ENCODE data around the gene NRG3. TPM values are rescaled to one million over a fixed set of nuclear protein-coding genes. Genes with fewer than 3 reads are reported as not detected.
A peak's percentile ranks its signal among the peaks of the same experiment; 100 is the strongest.

NRG3 gene
- total and polyA plus RNA-seq, 2 of the 8 experiments (the other 6 are each of a cell fraction or from before 2014, with no cell fraction given) = 4.2 to 5.0 TPM

- Histone ChIP-seq H3K23me2 (ENCODE audit: low read depth, low read length) (no peaks in the 10 kb centered on the region), H3K4me1 (replicated peaks in 1 of 4; ENCODE audit: control insufficient read depth in 3 of 4, insufficient read depth in 4 of 4, low read length in 3 of 4) (peaks cover 0 to 4% (median 0%) of the 10 kb centered on the region in 4 experiments; a peak in 2 of 7 replicates), H4K91ac (replicated peaks; ENCODE audit: insufficient read length, low read length) (no peak overlapping the region), H4K8ac (ENCODE audit: extremely low read depth, insufficient read depth, low read length) (no peak overlapping the region), H3K4me3 (ENCODE audit: extremely low read depth in 1 of 4, insufficient read depth in 2 of 4, low read depth in 3 of 4, low read length in 4 of 4) (no peak overlapping the region), H3K23ac (ENCODE audit: insufficient read length) (no peak overlapping the region), H3K18ac (ENCODE audit: extremely low read depth, low read length) (no peak overlapping the region), H3K56ac (replicated peaks; ENCODE audit: insufficient read length, low read depth, low read length) (no peak overlapping the region), H3K79me2 (ENCODE audit: control insufficient read depth in 1 of 2, insufficient read depth in 2 of 2, low read length in 2 of 2) (no peaks in the 10 kb centered on the region), H4K20me1 (replicated peaks in 1 of 2; ENCODE audit: control insufficient read depth in 1 of 2, insufficient read depth in 2 of 2, low read length in 2 of 2) (no peaks in the 10 kb centered on the region), H3K14ac (ENCODE audit: insufficient read length) (no peak overlapping the region), H4K5ac (ENCODE audit: insufficient read length, low read depth, low read length) (no peak overlapping the region), H2BK120ac (replicated peaks; ENCODE audit: low read depth, low read length) (no peak overlapping the region), H3K27me3 (replicated peaks in 1 of 4; ENCODE audit: control insufficient read depth in 3 of 4, extremely low read depth in 1 of 4, insufficient read depth in 3 of 4, low read length in 3 of 4) (no peaks in the 10 kb centered on the region), H2AFZ (ENCODE audit: low read length) (0 out of 2 replicates have a peak overlapping the region, but pooled peaks have one; percentile 45), H3K9ac (replicated peaks in 1 of 4; ENCODE audit: extremely low read depth in 1 of 4, low read depth in 3 of 4, low read length in 3 of 4) (no peak overlapping the region), H2BK15ac (ENCODE audit: low read length) (no peak overlapping the region), H3K27ac (ENCODE audit: low read depth, low read length) (no peak overlapping the region; the same call in 1 of the 2 replicates), H2BK5ac (ENCODE audit: low read depth, low read length) (peak overlapping the region; percentile 52; the same call in 1 of the 2 replicates), H2AK5ac (ENCODE audit: low read depth, low read length) (no peak overlapping the region), H3K9me3 (ENCODE audit: insufficient read depth in 2 of 2, low read depth in 1 of 2, low read length in 1 of 2) (no peaks in the 10 kb centered on the region), H2BK12ac (ENCODE audit: low read depth, low read length) (no peak overlapping the region), H3K4me2 (ENCODE audit: insufficient read depth in 1 of 2, low read depth in 2 of 2, low read length in 2 of 2) (no peak overlapping the region), H3K4ac (replicated peaks; ENCODE audit: insufficient read length, low read depth, low read length) (no peak overlapping the region), H3K79me1 (ENCODE audit: low read depth, low read length) (no peaks in the 10 kb centered on the region), H3K36me3 (ENCODE audit: control insufficient read depth in 2 of 4, insufficient read depth in 4 of 4, low read length in 3 of 4) (no peaks in the 10 kb centered on the region; a peak in 2 of 8 replicates), H2BK20ac (ENCODE audit: low read length) (no peak overlapping the region; the same call in 1 of the 2 replicates)
- FAIRE-seq (no peak), DNase-seq (ENCODE audit: low read depth in 1 of 2, low spot score in 2 of 2) (no peak)
- WGBS, 2 experiments (ENCODE audit: extremely low coverage in 1 of 2, insufficient coverage in 1 of 2, insufficient read length in 1 of 2, insufficient replicate concordance in 2 of 2, low coverage in 1 of 2, low lambda C conversion rate in 2 of 2, missing lambda C conversion rate in 1 of 2) = 94% methylated on average over 4 of the region's 4 CpGs; no CpG with 5 or more reads in 1 of the 2 experiments
- no peak for TF ChIP-seq USF2 (IDR thresholded peaks at IDR 0.05; ENCODE audit: low read length)
- TF ChIP-seq SIRT6 (IDR thresholded peaks at IDR 0.05; ENCODE audit: low read length) = no peak
- TF ChIP-seq KDM1A (IDR thresholded peaks at IDR 0.05; ENCODE audit: borderline replicate concordance, low read length) = no peak
- POLR2A ChIA-PET (ENCODE audit: partially characterized antibody) = no interaction called here
- CTCF ChIA-PET (ENCODE audit: partially characterized antibody) = no interaction called here
Observed at GRCh38 chr10:82692458-82692857, 817.5 kb downstream of the NRG3 start.
